ENCODE measurements around the gene TMEM175. TPM values are rescaled to one million over a fixed set of nuclear protein-coding genes. Genes with fewer than 3 reads are reported as not detected.

TMEM175 gene
- total RNA-seq, 1 experiment from 2014 or later = 22.3 TPM

DNA sequence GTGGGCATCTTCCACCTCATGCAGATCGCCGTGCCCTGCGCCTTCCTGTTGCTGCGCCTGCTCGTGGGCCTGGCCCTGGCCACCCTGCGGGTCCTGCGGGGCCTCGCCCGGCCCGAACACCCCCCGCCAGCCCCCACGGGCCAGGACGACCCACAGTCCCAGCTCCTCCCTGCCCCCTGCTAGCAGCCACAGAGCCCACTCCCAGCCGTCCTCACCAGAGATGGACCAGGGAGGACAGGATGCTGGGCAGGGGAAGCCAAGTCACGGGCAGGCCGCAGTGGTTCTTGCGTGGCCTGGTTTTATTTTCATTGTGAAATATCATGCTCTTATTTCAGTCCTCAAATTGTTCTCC, 26.0 kb downstream of the TMEM175 start:
- no TSS peak for BruUV-seq (replicated peaks)

DNA sequence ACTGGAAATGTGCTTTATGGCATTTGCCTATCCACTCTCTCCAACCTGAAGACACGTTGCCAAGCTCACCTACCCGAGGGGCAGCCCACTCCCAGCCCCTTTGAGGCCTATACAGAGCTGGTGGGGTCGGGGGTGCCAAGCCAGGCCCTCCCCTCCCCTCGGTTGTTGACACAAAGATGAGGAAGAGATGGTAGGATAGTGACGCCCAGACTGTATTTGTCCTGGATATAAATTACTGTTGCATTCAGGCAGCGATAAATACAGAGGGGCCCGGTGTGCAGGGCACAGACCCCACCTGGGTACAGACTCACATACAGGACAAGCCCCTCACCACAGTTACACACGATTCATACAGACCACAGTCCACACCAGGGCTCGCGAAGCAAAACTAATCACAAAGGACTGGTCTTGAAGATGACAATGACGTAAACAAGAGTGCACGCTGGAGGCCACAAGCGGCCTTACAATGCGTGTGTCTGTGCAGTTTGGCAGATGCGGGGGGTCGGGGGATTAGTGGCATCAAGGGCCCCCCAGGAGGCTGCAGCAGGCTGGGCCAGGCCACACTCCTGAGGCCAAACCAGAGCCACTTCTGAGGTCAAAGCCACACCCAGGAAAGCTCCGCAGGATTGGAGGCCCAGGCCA, 26.6 kb downstream of the TMEM175 start:
- Mint-ChIP-seq H3K27me3 (ENCODE audit: insufficient read depth, unreplicated experiment) (no peaks in the 10 kb centered on the region), H3K4me1 (ENCODE audit: low read depth, unreplicated experiment) (no peaks in the 10 kb centered on the region), H3K9me3 (ENCODE audit: unreplicated experiment) (no peaks in the 10 kb centered on the region), H3K4me3 (ENCODE audit: unreplicated experiment) (no peak overlapping the region), H3K27ac (ENCODE audit: unreplicated experiment) (no peak overlapping the region), H3K36me3 (ENCODE audit: insufficient read depth, unreplicated experiment) (peaks cover 30% of the 10 kb centered on the region)
- Histone ChIP-seq H3K36me3 (ENCODE audit: control insufficient read depth, insufficient read depth, low read length) (no peaks in the 10 kb centered on the region; the same call in 1 of the 2 replicates), H3K27me3 (replicated peaks; ENCODE audit: control insufficient read depth, insufficient read depth, low read length) (no peaks in the 10 kb centered on the region), H3K4me3 (ENCODE audit: low read depth, low read length) (no peak overlapping the region), H3K4me1 (no peaks in the 10 kb centered on the region), H3K9me3 (no peaks in the 10 kb centered on the region)
- no peak for DNase-seq
- intact Hi-C loops (cut with micrococcal nuclease; ENCODE audit: unreplicated experiment) = no loop called here
- BruUV-seq (replicated peaks) = no TSS peak
- CTCF ChIA-PET = interaction anchor here (0.6 kb wide), 1 partner anchor 68 kb away, joined by 6 read pairs; no protein-coding TSS in a partner anchor
- TF ChIP-seq, protein P1, sequence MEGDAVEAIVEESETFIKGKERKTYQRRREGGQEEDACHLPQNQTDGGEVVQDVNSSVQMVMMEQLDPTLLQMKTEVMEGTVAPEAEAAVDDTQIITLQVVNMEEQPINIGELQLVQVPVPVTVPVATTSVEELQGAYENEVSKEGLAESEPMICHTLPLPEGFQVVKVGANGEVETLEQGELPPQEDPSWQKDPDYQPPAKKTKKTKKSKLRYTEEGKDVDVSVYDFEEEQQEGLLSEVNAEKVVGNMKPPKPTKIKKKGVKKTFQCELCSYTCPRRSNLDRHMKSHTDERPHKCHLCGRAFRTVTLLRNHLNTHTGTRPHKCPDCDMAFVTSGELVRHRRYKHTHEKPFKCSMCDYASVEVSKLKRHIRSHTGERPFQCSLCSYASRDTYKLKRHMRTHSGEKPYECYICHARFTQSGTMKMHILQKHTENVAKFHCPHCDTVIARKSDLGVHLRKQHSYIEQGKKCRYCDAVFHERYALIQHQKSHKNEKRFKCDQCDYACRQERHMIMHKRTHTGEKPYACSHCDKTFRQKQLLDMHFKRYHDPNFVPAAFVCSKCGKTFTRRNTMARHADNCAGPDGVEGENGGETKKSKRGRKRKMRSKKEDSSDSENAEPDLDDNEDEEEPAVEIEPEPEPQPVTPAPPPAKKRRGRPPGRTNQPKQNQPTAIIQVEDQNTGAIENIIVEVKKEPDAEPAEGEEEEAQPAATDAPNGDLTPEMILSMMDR (IDR thresholded peaks at IDR 0.05; ENCODE audit: insufficient read depth in 1 of 2, low read depth in 1 of 2, low read length in 1 of 2, severe bottlenecking in 1 of 2, unreplicated experiment in 1 of 2) = no peak
- POLR2A ChIA-PET = no interaction called here

More for the DNA sequence above, 26.0 kb downstream of the TMEM175 start:
- H3K27me3 ChIP-seq (replicated peaks; ENCODE audit: control insufficient read depth, insufficient read depth, low read length) = no peaks in the 10 kb centered on the region
- Mint-ChIP-seq H3K27me3 (ENCODE audit: insufficient read depth, unreplicated experiment) (no peaks in the 10 kb centered on the region), H3K9me3 (ENCODE audit: unreplicated experiment) (no peaks in the 10 kb centered on the region), H3K4me3 (ENCODE audit: unreplicated experiment) (no peak overlapping the region), H3K36me3 (ENCODE audit: insufficient read depth, unreplicated experiment) (peaks cover 25% of the 10 kb centered on the region), H3K4me1 (ENCODE audit: low read depth, unreplicated experiment) (no peaks in the 10 kb centered on the region), H3K27ac (ENCODE audit: unreplicated experiment) (no peak overlapping the region)
- no peak overlapping the region for H3K4me3 ChIP-seq (ENCODE audit: low read depth, low read length)
- no peaks in the 10 kb centered on the region; the same call in 1 of the 2 replicates for H3K36me3 ChIP-seq (ENCODE audit: control insufficient read depth, insufficient read depth, low read length)
- TF ChIP-seq, protein P1 (IDR thresholded peaks at IDR 0.05; ENCODE audit: insufficient read depth in 1 of 2, low read depth in 1 of 2, low read length in 1 of 2, severe bottlenecking in 1 of 2, unreplicated experiment in 1 of 2) = no peak
- CTCF ChIA-PET = no interaction called here
- H3K9me3 ChIP-seq = no peaks in the 10 kb centered on the region
- H3K4me1 ChIP-seq = no peaks in the 10 kb centered on the region
- DNase-seq = no peak
- intact Hi-C loops (cut with micrococcal nuclease; ENCODE audit: unreplicated experiment) = no loop called here
- POLR2A ChIA-PET = no interaction called here

DNA sequence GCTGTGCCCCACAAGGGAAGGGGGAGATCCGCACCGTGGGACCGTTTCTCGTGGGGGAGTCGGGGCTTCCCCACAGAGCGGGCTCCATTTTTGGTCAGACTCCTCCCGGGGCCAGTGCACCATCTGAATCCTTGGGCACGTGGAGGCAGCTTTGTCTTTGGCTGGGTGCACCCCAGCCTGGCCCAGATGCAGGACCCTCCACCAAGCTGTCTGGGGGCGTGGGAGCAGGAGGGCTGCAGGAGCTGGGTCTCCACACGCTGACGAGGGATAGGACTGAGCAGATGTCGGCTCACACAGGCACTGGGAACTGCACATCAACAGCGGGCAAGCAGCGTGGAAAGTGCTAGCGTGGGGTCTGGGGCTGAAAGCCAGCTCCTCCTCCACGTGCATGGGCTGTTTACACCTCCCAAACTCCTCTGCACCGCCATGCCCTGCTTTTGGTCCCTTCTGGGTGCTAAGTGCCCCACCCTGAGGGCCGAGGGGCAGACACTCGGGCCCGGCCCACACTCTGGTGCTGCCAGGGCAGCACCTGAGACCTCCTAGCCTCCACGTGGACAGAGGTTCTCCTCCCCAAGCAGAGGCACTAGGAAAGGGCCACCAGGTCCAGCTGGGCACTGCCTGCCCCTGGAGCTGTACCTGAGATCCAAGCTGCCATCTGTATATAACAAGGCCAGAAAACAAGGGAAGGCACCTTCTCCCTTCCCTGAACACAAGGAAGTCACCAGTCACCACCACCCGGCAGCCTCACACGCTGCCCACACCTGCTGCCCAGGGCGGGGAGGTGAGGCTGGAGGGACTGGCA, 27.3 kb downstream of the TMEM175 start:
- DNase-seq = no peak
- TF ChIP-seq, protein P1 (IDR thresholded peaks at IDR 0.05; ENCODE audit: insufficient read depth in 1 of 2, low read depth in 1 of 2, low read length in 1 of 2, severe bottlenecking in 1 of 2, unreplicated experiment in 1 of 2) = no peak
- CTCF ChIA-PET = interaction anchor here (0.6 kb wide), 1 partner anchor 68 kb away, joined by 6 read pairs; no protein-coding TSS in a partner anchor
- no peaks in the 10 kb centered on the region for H3K9me3 ChIP-seq
- POLR2A ChIA-PET = no interaction called here
- H3K4me3 Mint-ChIP-seq (ENCODE audit: unreplicated experiment) = no peak overlapping the region
- intact Hi-C loops (cut with micrococcal nuclease; ENCODE audit: unreplicated experiment) = no loop called here
- no peaks in the 10 kb centered on the region for H3K4me1 ChIP-seq
- BruUV-seq (replicated peaks) = no TSS peak
- no peaks in the 10 kb centered on the region for H3K4me1 Mint-ChIP-seq (ENCODE audit: low read depth, unreplicated experiment)
- no peaks in the 10 kb centered on the region; the same call in 1 of the 2 replicates for H3K36me3 ChIP-seq (ENCODE audit: control insufficient read depth, insufficient read depth, low read length)
- H3K9me3 Mint-ChIP-seq (ENCODE audit: unreplicated experiment) = no peaks in the 10 kb centered on the region
- peaks cover 32% of the 10 kb centered on the region for H3K36me3 Mint-ChIP-seq (ENCODE audit: insufficient read depth, unreplicated experiment)
- H3K4me3 ChIP-seq (ENCODE audit: low read depth, low read length) = no peak overlapping the region
- H3K27me3 Mint-ChIP-seq (ENCODE audit: insufficient read depth, unreplicated experiment) = no peaks in the 10 kb centered on the region
- no peaks in the 10 kb centered on the region for H3K27me3 ChIP-seq (replicated peaks; ENCODE audit: control insufficient read depth, insufficient read depth, low read length)
- H3K27ac Mint-ChIP-seq (ENCODE audit: unreplicated experiment) = no peak overlapping the region
